WERI-Rb-1 (cell line): Measurements from ENCODE around the gene MMP21.
A peak's percentile ranks its signal among the peaks of the same experiment; 100 is the strongest.

Experiments used
- DNase-seq: peaks from one replicate; pipeline ENCODE4 v3.0.0-alpha.2; 2020
- H3K27ac ChIP-seq: fragments of 250-450 bp; sonication (Bioruptor Pico); 2 replicates; pipeline ENCODE4 v1.5.1; 2020; ENCODE audit warnings: mild to moderate bottlenecking, moderate library complexity
- H3K27me3 ChIP-seq: fragments of 250-450 bp; sonication (Bioruptor Pico); 2 replicates; pipeline ENCODE4 v1.5.1; 2021; ENCODE audit warnings: mild to moderate bottlenecking, low read depth, moderate library complexity; ENCODE audit not compliant: insufficient read depth, severe bottlenecking
- H3K36me3 ChIP-seq: fragments of 250-450 bp; sonication (Bioruptor Pico); 2 replicates; pipeline ENCODE4 v1.5.1; 2020; ENCODE audit warnings: mild to moderate bottlenecking, moderate library complexity
- H3K4me3 ChIP-seq: 2 replicates; pipeline ENCODE4 v1.5.1; 2011; ENCODE audit warnings: low read depth, mild to moderate bottlenecking, control low read depth, low read length
- H3K9me3 ChIP-seq: fragments of 250-450 bp; sonication (Bioruptor Pico); 2 replicates; pipeline ENCODE4 v1.5.1; 2021; ENCODE audit warnings: mild to moderate bottlenecking, moderate library complexity; ENCODE audit not compliant: severe bottlenecking
- CTCF ChIP-seq: IDR thresholded peaks from 2 replicates; pipeline ENCODE4 v1.5.1; 2011; ENCODE audit warnings: low read depth, mild to moderate bottlenecking, control low read depth, inconsistent platforms, low read length

MMP21 gene

GRCh38 chr10:125782054-125782453 lies 6.4 kb upstream of the MMP21 start:
- no peaks in the 10 kb centered on the region for H3K27me3 ChIP-seq
- no peak for TF ChIP-seq CTCF
- no peak for DNase-seq
- H3K9me3 ChIP-seq = peaks cover 14% of the 10 kb centered on the region
- H3K36me3 ChIP-seq = no peaks in the 10 kb centered on the region
- H3K4me3 ChIP-seq = no peak overlapping the region
- H3K27ac ChIP-seq = peak overlapping the region; percentile 53

GRCh38 chr10:125781374-125781773 lies 5.8 kb upstream of the MMP21 start:
- Histone ChIP-seq H3K27ac (no peak overlapping the region), H3K9me3 (peaks cover 14% of the 10 kb centered on the region)
- TF ChIP-seq CTCF = no peak

DNA sequence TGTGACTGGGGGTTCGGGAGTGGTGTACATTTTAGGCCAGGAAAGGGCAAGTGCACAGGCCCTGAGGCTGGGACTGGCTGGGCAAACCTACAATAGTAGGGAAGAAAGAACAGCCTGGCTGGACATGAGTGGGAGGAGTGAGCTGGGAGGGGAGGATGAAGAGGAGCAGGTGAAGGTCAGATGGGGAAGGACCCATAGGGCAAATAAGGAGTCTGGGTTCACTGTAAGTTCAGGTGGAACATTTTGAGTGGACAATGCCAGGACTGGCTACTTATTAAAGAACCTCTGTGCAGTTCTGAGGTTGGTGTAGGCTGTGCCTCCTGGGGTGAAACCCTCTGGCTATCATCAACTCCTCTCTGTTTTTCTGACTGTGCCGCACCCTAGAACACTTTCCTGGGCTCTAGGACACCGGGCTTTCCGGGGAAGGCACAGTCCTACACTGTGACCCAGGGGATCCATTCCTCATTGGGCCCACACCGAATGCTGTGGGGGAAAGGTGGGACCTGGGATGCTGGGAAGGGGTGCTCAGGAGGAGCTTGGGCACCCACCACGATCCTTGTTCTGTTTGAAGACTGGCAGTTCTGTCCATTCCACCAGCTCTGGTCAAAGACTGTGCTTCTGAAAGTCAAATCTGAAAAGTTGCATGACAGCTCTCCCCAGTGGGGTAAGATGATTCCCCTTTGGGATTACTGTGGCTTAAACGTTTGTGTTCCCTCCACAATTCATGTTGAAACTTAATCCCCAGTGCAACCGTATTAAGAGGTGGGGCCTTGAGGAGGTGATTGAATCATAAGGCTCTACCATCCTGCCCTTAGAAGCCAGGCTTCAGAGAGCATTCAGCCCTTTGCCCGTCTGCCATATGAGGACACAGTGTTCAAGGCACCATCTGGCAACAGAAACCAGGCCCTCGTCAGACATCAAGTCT lies 4.0 kb upstream of the MMP21 start:
- Histone ChIP-seq H3K36me3 (no peaks in the 10 kb centered on the region), H3K27me3 (no peaks in the 10 kb centered on the region), H3K4me3 (no peak overlapping the region), H3K9me3 (peaks cover 14% of the 10 kb centered on the region), H3K27ac (peak overlapping the region; percentile 41)
- DNase-seq = peak; percentile 69
- TF ChIP-seq CTCF = no peak

More at GRCh38 chr10:125781374-125781773, 5.8 kb upstream of the MMP21 start:
- Histone ChIP-seq H3K36me3 (no peaks in the 10 kb centered on the region), H3K27me3 (no peaks in the 10 kb centered on the region), H3K4me3 (no peak overlapping the region)
- no peak for DNase-seq

GRCh38 chr10:125778556-125778955 lies 2.9 kb upstream of the MMP21 start:
- Histone ChIP-seq H3K27me3 (no peaks in the 10 kb centered on the region), H3K27ac (no peak overlapping the region), H3K4me3 (no peak overlapping the region), H3K36me3 (no peaks in the 10 kb centered on the region), H3K9me3 (peaks cover 14% of the 10 kb centered on the region)
- no peak for DNase-seq
- no peak for TF ChIP-seq CTCF

DNA sequence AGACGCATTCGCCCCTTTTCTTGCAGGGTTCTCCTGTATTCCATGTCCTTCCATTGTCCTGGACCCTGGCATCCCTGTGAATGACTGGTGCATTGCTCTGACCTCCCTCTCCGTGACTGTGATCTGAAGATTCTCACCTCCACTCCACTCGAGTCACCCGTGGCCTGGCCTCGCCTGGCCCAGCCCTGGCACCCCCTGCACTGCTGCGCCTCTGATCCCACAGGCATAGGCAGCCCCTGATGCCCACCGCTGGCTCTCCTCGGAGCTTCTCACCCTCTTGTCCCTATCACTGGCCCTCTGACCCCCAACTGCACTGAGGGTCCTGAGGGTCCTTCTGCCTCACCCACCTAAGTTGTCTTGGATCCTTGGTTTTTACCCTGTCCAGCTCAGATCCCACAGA lies 2.2 kb upstream of the MMP21 start:
- Histone ChIP-seq H3K27ac (no peak overlapping the region), H3K4me3 (no peak overlapping the region), H3K9me3 (peaks cover 14% of the 10 kb centered on the region), H3K27me3 (no peaks in the 10 kb centered on the region), H3K36me3 (no peaks in the 10 kb centered on the region)
- no peak for TF ChIP-seq CTCF
- no peak for DNase-seq
